ENCODE measurements around the gene CES5A. TPM values are rescaled to one million over a fixed set of nuclear protein-coding genes. Genes with fewer than 3 reads are reported as not detected.
"Not testable (repeated sequence)": the region's sequence is repeated elsewhere in the genome, so short reads cannot be mapped to it uniquely, and the experiment has no call there.

Gene CES5A
- total RNA-seq, 4 donors from 2014 or later: 0.34 to 0.56 (median 0.46) TPM

DNA sequence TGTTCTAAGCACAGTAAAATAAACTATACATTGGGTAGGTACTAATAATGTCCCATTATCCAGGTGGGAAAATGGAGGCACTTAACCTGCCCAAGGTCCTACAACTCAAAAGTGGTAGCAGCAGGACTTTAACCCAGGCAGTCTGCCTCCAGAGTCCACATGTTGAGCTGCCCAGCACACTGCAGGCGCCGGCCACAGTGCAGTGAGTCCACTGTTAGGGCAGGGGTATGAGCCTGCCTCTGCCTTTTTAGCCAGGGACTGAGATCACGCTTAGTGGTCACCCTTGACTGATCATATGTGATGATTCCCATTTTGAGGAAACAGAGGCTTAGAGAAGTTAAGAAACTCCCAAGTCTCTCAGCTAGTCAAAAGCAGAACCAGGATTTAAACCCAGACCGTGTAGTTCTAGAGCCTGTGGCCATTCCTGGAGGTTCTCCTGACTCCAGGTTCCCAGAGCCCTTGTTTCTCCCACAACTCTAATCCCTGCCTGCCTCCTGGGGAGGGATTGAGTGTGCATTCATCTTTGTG lies 50.6 kb downstream of the CES5A start:
- H3K4me3 ChIP-seq (ENCODE audit: low read depth, poor library complexity, severe bottlenecking): no peak overlapping the region
- intact Hi-C loops (cut with DNase I; ENCODE audit: low total_unique reads): no loop called here
- TF ChIP-seq POLR2A (IDR thresholded peaks at IDR 0.05): no peak
- TF ChIP-seq, protein P1, sequence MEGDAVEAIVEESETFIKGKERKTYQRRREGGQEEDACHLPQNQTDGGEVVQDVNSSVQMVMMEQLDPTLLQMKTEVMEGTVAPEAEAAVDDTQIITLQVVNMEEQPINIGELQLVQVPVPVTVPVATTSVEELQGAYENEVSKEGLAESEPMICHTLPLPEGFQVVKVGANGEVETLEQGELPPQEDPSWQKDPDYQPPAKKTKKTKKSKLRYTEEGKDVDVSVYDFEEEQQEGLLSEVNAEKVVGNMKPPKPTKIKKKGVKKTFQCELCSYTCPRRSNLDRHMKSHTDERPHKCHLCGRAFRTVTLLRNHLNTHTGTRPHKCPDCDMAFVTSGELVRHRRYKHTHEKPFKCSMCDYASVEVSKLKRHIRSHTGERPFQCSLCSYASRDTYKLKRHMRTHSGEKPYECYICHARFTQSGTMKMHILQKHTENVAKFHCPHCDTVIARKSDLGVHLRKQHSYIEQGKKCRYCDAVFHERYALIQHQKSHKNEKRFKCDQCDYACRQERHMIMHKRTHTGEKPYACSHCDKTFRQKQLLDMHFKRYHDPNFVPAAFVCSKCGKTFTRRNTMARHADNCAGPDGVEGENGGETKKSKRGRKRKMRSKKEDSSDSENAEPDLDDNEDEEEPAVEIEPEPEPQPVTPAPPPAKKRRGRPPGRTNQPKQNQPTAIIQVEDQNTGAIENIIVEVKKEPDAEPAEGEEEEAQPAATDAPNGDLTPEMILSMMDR (IDR thresholded peaks at IDR 0.05): no peak
- WGBS, 2 donors: 88 to 94% methylated on average over 4 of the region's 4 CpGs
- DNase-seq (ENCODE audit: low spot score in 2 of 2): no peak

DNA sequence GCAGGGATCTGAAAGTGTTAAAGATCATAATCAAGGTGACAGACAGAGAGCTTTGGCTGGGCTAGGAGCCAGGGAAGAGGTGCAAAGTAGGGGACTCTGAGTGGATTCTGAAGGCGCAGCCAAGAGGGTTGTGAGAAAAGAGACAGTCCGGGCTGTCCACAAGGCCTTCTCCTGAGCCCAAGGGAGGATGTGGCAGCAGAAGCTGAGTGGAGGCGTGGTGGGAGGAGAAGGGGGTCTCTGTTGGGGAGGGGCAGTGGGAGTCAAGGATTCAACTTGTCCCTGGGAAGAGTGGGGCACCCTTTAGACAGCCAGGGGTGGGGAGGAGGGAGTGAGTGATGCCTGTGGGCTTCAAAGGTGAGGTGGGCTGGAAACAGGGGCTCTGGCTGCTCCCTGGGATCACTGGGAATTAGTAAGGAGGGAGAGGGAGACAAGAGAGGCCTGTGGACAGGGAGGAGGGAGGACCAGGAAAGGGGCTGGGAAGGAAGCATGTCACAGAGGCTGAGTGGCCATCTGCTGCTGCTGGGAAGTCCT lies 52.8 kb downstream of the CES5A start:
- no peak for DNase-seq (ENCODE audit: low spot score in 2 of 2)
- 67 to 73% methylated on average over 3 of the region's 3 CpGs for WGBS, 2 donors
- TF ChIP-seq, protein P1 (IDR thresholded peaks at IDR 0.05): no peak
- TF ChIP-seq POLR2A (IDR thresholded peaks at IDR 0.05): no peak
- intact Hi-C loops (cut with DNase I; ENCODE audit: low total_unique reads): no loop called here
- no peak overlapping the region for H3K4me3 ChIP-seq (ENCODE audit: low read depth, poor library complexity, severe bottlenecking)

DNA sequence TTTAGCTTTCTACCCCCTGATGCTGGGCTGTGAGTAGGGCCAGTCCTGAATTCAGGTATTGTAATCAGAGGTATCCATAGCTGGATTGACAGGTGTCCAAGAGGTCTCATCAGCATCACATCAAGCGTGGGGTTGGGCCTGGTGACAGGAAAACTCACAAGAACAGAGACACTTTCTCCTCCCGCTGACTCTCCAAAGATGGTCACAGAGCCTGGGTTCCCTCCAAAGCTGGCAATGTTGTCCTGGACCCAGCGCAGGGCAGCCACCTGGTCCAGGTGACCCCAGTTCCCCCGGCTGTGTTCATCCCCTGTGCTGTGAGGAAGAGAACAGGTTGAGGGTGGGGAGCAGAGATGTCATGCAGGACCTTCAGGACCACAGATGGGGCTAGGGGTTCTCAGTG lies 54.0 kb downstream of the CES5A start:
- no peak overlapping the region for H3K4me3 ChIP-seq (ENCODE audit: low read depth, poor library complexity, severe bottlenecking)
- TF ChIP-seq, protein P1 (IDR thresholded peaks at IDR 0.05): no peak
- no peak for TF ChIP-seq POLR2A (IDR thresholded peaks at IDR 0.05)
- WGBS, 2 donors: 82 to 91% methylated on average over 3 to 4 of the region's 4 CpGs
- DNase-seq (ENCODE audit: low spot score in 2 of 2): no peak
- intact Hi-C loops (cut with DNase I; ENCODE audit: low total_unique reads): no loop called here

DNA sequence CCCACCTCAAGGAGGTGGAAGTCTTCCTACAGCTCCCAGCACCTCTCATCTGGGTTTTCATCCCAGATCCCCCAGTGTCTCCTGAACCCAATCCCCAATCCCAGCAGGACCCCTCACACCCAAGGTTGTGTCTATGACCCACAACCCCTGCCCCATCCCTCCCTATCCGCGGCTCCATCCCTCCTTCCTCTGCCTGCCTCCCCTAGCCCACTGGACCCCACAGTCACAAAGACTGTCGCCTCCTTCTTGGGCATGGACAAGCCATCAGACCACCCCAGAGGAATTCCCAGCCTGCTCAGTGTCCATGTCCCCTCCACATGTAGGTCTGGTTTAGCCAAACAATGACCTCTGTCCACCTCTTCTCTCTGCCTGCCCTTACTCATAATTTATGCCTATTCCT lies 54.6 kb downstream of the CES5A start:
- no peak overlapping the region for H3K4me3 ChIP-seq (ENCODE audit: low read depth, poor library complexity, severe bottlenecking)
- TF ChIP-seq POLR2A (IDR thresholded peaks at IDR 0.05): no peak
- TF ChIP-seq, protein P1 (IDR thresholded peaks at IDR 0.05): no peak
- intact Hi-C loops (cut with DNase I; ENCODE audit: low total_unique reads): no loop called here
- 96 to 98% methylated on average over 3 of the region's 3 CpGs for WGBS, 2 donors
- no peak for DNase-seq (ENCODE audit: low spot score in 2 of 2)

DNA sequence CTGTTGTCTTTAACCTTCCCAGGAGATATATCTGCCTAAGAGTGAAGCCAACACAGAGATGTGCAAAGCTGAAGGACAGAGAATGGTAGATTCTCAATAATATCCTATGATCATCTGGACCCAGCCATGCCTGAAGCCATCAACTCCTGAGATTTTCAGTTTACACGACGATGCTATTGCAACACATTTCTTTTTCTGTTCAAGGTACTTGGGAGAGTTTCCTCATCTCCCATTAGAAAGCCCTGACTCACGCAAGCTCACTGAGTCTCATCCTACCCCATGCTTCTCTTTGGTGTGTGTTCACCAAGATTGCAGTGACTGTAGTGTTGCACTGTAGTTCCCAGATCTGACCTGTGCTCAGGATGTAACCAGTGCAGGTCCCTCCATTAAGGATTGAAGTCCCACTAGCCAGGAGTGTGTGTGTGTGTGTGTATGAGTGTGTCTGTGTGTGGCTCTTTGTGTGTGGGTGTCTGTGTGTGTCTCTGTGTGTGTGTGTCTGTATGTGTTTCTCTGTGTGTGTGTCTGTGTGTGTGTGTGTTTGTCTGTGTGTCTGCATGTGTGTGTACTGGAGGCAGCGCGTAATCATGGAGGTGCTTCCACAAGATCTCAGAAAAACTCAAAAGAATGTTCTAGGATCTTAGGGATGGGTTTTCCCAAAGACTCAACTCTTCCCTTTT lies 57.8 kb downstream of the CES5A start:
- no peak overlapping the region for H3K4me3 ChIP-seq (ENCODE audit: low read depth, poor library complexity, severe bottlenecking)
- WGBS, 2 donors: 87 to 88% methylated on average over 5 of the region's 5 CpGs
- no peak for DNase-seq (ENCODE audit: low spot score in 2 of 2)
- intact Hi-C loops (cut with DNase I; ENCODE audit: low total_unique reads): no loop called here
- no peak for TF ChIP-seq POLR2A (IDR thresholded peaks at IDR 0.05)
- TF ChIP-seq, protein P1 (IDR thresholded peaks at IDR 0.05): no peak

DNA sequence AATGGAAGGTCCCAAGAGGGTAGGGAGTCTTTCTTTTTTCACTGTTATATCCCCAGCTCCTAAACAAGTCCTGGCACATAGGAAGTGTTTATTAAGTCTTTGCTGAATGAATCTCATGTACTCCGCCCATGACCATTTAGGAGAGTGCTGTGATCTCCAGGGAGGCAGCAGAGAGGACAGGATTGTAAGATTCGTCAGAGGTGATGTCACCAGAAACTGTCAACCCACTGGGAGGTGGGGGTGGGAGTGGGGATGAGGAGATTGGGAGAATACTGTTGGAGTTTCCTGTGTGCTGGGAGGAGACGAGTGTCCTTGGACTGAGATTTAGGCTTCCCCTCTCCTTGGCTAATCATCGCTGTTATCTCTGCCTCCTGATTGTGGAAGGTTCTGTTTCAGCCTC lies 59.0 kb downstream of the CES5A start:
- WGBS, 2 donors: 34 to 42% methylated on average over 4 of the region's 4 CpGs
- not testable (repeated sequence) for H3K4me3 ChIP-seq (ENCODE audit: low read depth, poor library complexity, severe bottlenecking); DNase-seq (ENCODE audit: low spot score in 2 of 2)

More for the DNA sequence above, 59.0 kb downstream of the CES5A start:
- intact Hi-C loops (cut with DNase I; ENCODE audit: low total_unique reads): not testable (repeated sequence)

All from lower leg skin (tissue), 4 donors.